Cerebellar cortex (tissue), 1 donor: ENCODE results near the gene GPRASP1.
"Not testable (repeated sequence)": the region's sequence is repeated elsewhere in the genome, so short reads cannot be mapped to it uniquely, and the experiment has no call there.

Experiments used
- DNase-seq: peaks from one replicate; pipeline ENCODE4 v3.0.0-alpha.2; 2015; ENCODE audit warnings: low spot score

Gene GPRASP1, protein sequence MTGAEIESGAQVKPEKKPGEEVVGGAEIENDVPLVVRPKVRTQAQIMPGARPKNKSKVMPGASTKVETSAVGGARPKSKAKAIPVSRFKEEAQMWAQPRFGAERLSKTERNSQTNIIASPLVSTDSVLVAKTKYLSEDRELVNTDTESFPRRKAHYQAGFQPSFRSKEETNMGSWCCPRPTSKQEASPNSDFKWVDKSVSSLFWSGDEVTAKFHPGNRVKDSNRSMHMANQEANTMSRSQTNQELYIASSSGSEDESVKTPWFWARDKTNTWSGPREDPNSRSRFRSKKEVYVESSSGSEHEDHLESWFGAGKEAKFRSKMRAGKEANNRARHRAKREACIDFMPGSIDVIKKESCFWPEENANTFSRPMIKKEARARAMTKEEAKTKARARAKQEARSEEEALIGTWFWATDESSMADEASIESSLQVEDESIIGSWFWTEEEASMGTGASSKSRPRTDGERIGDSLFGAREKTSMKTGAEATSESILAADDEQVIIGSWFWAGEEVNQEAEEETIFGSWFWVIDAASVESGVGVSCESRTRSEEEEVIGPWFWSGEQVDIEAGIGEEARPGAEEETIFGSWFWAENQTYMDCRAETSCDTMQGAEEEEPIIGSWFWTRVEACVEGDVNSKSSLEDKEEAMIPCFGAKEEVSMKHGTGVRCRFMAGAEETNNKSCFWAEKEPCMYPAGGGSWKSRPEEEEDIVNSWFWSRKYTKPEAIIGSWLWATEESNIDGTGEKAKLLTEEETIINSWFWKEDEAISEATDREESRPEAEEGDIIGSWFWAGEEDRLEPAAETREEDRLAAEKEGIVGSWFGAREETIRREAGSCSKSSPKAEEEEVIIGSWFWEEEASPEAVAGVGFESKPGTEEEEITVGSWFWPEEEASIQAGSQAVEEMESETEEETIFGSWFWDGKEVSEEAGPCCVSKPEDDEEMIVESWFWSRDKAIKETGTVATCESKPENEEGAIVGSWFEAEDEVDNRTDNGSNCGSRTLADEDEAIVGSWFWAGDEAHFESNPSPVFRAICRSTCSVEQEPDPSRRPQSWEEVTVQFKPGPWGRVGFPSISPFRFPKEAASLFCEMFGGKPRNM (N-terminal part only)

GRCh38 chrX:102651242-102652011 lies at the start of gene GPRASP1:
Gene GPRASP1 (plus strand): TSS chrX:102651483. CDS start chrX:102653914, 2,431 bp downstream.
- DNase-seq: peak; percentile 39

DNA sequence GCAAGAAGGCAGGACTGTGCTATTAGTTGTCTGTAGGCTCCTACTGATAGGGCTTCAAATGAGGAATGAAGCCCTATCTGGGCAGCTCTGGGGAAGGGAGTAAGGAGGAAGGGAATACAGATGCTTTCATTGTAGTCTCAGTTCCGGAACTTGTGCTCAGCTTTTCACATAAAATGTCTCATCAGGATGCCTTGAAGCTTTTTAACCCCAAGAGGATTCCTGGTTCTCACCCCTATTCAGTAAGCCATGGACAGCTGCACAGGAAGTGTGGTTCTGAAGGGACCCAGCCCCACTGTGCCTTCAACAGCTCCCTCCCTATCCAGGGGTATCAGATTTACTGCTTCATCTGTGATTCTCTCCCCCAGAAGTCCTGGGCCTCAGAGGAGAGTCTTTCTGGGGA lies 47.0 kb upstream of the GPRASP1 start:
- DNase-seq: no peak

- no peak for DNase-seq
Measured at GRCh38 chrX:102606115-102606514, 45.2 kb upstream of the GPRASP1 start.

- no peak for DNase-seq
Measured at GRCh38 chrX:102610905-102611304, 40.4 kb upstream of the GPRASP1 start.

DNA sequence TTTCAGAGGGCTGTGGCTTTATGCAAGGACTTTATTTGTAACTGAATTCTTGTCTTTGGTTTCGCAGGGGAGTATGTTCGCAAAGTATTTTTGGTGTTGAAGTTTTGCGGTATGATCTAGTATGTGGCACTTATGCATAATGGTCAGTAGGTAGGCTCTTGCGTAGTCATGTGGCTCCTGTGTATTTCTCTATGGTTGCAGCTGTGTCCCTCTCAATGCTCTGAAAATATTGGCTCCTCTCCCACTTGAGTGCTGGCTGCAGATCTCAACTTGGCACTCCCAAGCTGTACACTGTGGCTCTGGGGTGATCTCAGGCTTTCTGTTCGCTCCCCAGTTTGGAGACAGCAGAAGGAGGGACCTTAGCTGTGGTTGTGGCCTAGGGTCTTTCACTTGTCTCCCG lies 27.2 kb upstream of the GPRASP1 start:
- DNase-seq: peak; percentile 58

DNA sequence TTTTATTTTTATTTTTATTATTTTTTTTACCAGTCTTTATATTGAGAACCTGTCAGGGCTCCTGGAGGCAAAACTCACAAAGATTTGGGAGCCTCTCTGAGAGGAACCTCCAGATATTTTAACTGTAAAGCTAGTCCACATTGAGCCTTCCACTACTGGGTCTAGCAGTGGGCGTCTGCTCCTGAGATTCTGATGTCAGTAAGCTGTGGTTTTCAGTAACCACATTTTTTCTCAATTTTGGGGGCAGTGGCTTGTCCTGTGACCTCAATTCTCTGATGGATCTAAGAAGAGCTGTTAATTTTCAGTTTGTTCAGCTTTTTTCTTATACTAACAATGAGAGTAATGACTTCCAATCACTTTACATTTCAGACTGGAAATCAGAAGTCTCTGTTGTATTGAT lies 23.6 kb upstream of the GPRASP1 start:
- DNase-seq: no peak

GRCh38 chrX:102637561-102637960 lies 13.7 kb upstream of the GPRASP1 start:
- DNase-seq: no peak

- no peak for DNase-seq
Measured at GRCh38 chrX:102650903-102651241, 411 bp upstream of the GPRASP1 start.

- peak; percentile 75 for DNase-seq
Measured at GRCh38 chrX:102652031-102652688, 877 bp downstream of the GPRASP1 start.

DNA sequence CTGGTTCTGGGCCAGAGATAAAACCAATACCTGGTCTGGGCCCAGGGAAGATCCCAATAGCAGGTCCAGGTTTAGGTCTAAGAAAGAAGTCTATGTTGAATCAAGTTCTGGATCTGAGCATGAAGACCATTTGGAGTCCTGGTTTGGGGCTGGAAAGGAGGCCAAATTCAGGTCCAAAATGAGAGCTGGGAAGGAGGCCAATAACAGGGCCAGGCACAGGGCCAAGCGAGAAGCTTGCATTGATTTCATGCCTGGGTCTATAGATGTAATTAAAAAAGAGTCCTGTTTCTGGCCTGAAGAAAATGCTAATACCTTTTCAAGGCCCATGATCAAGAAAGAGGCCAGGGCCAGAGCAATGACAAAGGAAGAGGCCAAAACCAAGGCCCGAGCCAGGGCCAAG lies 3.4 kb downstream of the GPRASP1 start:
- peak; percentile 68 for DNase-seq

- no peak for DNase-seq
Measured at GRCh38 chrX:102658556-102658955, 7.3 kb downstream of the GPRASP1 start.

DNA sequence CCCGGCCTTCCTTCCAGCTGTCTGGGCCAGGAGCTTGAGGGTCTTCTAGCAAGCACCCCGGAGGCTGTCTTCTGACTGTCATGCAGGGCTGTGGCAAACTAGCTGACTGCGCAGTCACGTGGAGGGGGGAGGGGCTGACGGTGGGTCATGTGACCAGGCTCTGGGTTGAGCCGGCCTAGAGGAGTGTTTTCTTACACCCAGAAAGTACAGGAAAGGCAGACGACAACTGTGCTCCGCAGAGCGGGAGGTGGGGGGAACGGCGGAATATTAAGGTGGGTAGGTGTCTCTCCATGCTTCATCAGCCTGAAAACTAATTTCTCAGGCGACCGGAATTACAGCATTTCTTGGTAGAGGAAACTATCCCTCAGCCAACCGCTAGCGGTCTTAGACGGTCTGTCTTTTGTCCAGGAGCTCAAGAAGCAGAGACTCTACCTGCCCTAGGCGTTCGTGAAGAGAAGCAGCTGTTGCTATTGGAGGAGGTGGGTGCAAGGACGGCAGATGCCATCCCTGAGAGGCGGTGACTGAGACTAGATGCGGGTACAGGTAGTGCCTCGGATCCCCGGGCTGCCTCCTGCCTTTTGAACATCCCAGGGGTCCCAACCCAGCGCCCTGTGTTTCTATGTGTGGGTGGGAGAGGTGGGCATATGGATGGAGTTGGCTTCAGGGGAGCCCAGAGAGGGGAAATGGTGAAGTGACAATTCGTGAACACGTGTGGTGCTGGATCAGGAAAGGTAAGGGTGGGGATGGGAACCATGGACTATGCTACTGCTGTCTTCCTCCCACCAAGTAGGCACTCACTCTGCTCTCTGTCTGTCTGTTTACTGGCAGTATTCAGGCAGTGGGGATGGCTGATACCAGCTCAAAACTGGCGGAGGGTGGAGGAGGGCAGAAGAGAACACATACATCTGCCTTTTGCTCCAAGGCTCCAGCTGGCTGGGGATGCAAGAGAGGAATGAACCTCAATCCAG lies 8.8 kb downstream of the GPRASP1 start:
- DNase-seq: peak; percentile 65

- DNase-seq: not testable (repeated sequence)
Measured at GRCh38 chrX:102663820-102664219, 12.5 kb downstream of the GPRASP1 start.

GRCh38 chrX:102667034-102667433 lies 15.8 kb downstream of the GPRASP1 start:
- not testable (repeated sequence) for DNase-seq

DNA sequence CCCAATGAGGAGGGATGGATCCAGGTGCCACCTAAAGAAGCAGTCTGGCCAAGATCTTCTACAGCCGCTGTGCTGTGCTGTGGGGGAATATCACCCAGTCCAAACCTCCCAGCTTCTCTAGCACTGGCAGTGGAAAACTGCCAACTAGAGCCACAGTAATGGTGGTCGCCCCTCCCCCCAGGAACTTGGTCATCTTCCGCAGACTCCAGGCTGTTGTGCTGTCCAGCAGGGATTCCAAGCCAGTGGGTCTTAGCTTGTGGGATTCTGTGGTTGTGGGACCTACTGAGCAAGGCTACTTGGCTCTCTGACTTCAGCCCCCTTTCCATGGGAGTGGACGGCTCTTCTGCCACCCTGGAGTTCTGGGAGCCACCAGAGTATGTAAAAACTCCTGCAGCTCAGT lies 18.2 kb downstream of the GPRASP1 start:
- DNase-seq: no peak

DNA sequence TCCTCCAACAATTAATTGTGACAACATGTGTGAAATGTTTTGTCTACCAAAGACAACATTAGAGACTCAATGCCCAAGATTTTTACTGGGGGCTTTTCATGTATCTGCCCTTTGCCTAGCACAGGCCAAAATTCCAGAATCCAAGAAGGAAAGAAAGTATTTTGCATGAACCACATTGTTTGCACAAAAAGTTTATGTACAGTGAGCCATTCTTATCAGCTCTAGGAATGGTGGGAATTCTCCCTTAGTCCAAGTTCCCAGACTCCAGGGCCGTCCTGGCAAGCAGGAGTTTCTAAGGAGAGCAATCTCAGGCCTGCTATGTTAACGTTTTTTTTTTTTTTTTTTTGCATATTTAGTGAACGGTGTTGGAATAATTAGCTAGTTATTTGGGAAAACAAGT lies 21.6 kb downstream of the GPRASP1 start:
- no peak for DNase-seq

GRCh38 chrX:102677479-102677878 lies 26.2 kb downstream of the GPRASP1 start:
- DNase-seq: not testable (repeated sequence)

GRCh38 chrX:102684772-102685520 lies 33.7 kb downstream of the GPRASP1 start:
- DNase-seq: peak; percentile 19

DNA sequence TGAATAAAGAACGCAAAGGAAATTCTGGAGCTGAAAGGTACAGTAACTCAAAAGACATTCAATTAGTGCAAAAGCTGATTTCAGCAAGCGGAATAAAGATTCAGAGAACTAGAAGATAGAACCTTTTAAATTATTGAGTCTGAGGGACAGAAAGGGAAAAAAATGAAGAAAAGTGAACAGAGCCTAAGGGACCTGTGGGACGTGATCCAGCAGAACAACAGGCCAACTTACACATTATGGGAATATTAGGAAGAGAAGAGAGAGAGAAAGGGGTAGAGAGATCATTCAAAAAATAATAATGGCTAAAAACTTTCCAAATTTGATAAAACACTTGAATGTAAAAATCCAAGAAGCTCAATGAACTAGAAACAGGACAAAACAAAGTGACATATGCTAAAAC lies 43.5 kb downstream of the GPRASP1 start:
- DNase-seq: no peak
